HG02763 (cell line): ENCODE data around the gene PITHD1.
"Not testable (repeated sequence)": the region's sequence is repeated elsewhere in the genome, so short reads cannot be mapped to it uniquely, and the experiment has no call there.

Experiments used
- ATAC-seq: cut with Tn5 transposase; IDR thresholded peaks from one replicate; pipeline ENCODE4 v1.9.1; 2021; ENCODE audit warnings: mild to moderate bottlenecking, moderate library complexity; ENCODE audit not compliant: unreplicated experiment

Gene PITHD1

GRCh38 chr1:23777979-23778814 is at the start of gene PITHD1:
TSS of gene PITHD1 (plus strand) at chr1:23778418. CDS start at chr1:23778516, 98 bp downstream.
- peak; percentile 77 for ATAC-seq

GRCh38 chr1:23732363-23733224 is 45.6 kb upstream of the PITHD1 start:
- no peak for ATAC-seq

- not testable (repeated sequence) for ATAC-seq
These were observed 44.9 kb upstream of the PITHD1 start for GRCh38 chr1:23733281-23733680.

- ATAC-seq: no peak
These were observed 41.6 kb upstream of the PITHD1 start for GRCh38 chr1:23736437-23737134.

- no peak for ATAC-seq
These were observed 36.6 kb upstream of the PITHD1 start for GRCh38 chr1:23741609-23742008.

GRCh38 chr1:23742670-23743286 is 35.4 kb upstream of the PITHD1 start:
- ATAC-seq: no peak

- peak; percentile 73 for ATAC-seq
These were observed 34.7 kb upstream of the PITHD1 start, which contains the start of gene ELOA for GRCh38 chr1:23743287-23744152. TSS of gene ELOA (plus strand) at chr1:23743471. CDS start at chr1:23743504, 33 bp downstream.

GRCh38 chr1:23745515-23745914 is 32.7 kb upstream of the PITHD1 start:
- ATAC-seq: no peak

GRCh38 chr1:23748016-23748415 is 30.2 kb upstream of the PITHD1 start:
- ATAC-seq: no peak

- no peak for ATAC-seq
These were observed 27.0 kb upstream of the PITHD1 start for GRCh38 chr1:23751050-23751814.

GRCh38 chr1:23751815-23752200 is 26.4 kb upstream of the PITHD1 start:
- ATAC-seq: no peak

- ATAC-seq: no peak
These were observed 25.3 kb upstream of the PITHD1 start for GRCh38 chr1:23752909-23753308.

GRCh38 chr1:23756676-23757075 is 21.5 kb upstream of the PITHD1 start:
- ATAC-seq: no peak

GRCh38 chr1:23757812-23758211 is 20.4 kb upstream of the PITHD1 start:
- ATAC-seq: no peak

GRCh38 chr1:23759277-23759676 is 18.9 kb upstream of the PITHD1 start:
- ATAC-seq: no peak

- ATAC-seq: no peak
These were observed 15.1 kb upstream of the PITHD1 start for GRCh38 chr1:23763041-23763577.

- no peak for ATAC-seq
These were observed 9.5 kb upstream of the PITHD1 start for GRCh38 chr1:23768733-23769132.

- no peak for ATAC-seq
These were observed 6.0 kb upstream of the PITHD1 start for GRCh38 chr1:23772049-23772853.
